HEK293T (cell line): Measurements from ENCODE around the gene RNF207.

Experiments
- BHLHE40 ChIP-seq: fragments of 450-650 bp; IDR thresholded peaks from 2 replicates; pipeline ENCODE4 v1.6.1; 2016; ENCODE audit warnings: mild to moderate bottlenecking, moderate library complexity, borderline replicate concordance
- ELF4 ChIP-seq: fragments of 450-650 bp; IDR thresholded peaks from 2 replicates; pipeline ENCODE4 v1.6.1; 2017; ENCODE audit warnings: antibody characterized with exemption
- FOXA1 ChIP-seq: fragments of 450-650 bp; IDR thresholded peaks from 2 replicates; pipeline ENCODE4 v1.6.1; 2016; ENCODE audit warnings: mild to moderate bottlenecking
- FOXK2 ChIP-seq: fragments of 450-650 bp; IDR thresholded peaks from 2 replicates; pipeline ENCODE4 v1.6.1; 2016; ENCODE audit warnings: mild to moderate bottlenecking
- FOXM1 ChIP-seq: fragments of 450-650 bp; IDR thresholded peaks from 2 replicates; pipeline ENCODE4 v1.6.1; 2017; ENCODE audit warnings: mild to moderate bottlenecking, borderline replicate concordance
- HDGF ChIP-seq: fragments of 450-650 bp; IDR thresholded peaks from 2 replicates; pipeline ENCODE4 v1.6.1; 2017; ENCODE audit warnings: antibody characterized with exemption, borderline replicate concordance
- L3MBTL2 ChIP-seq: fragments of 450-650 bp; conservative IDR thresholded peaks from 2 replicates; pipeline ENCODE4 v1.6.1; 2016; ENCODE audit warnings: mild to moderate bottlenecking
- NFRKB ChIP-seq: fragments of 450-650 bp; IDR thresholded peaks from 2 replicates; pipeline ENCODE4 v1.6.1; 2016; ENCODE audit warnings: mild to moderate bottlenecking, moderate library complexity
- PKNOX1 ChIP-seq: fragments of 450-650 bp; IDR thresholded peaks from 2 replicates; pipeline ENCODE4 v1.6.1; 2016
- SP1 ChIP-seq: fragments of 450-650 bp; IDR thresholded peaks from 2 replicates; pipeline ENCODE4 v1.6.1; 2017
- SUZ12 ChIP-seq: fragments of 450-650 bp; IDR thresholded peaks from 2 replicates; pipeline ENCODE4 v1.6.1; 2016; ENCODE audit warnings: mild to moderate bottlenecking
- ZNF384 ChIP-seq: fragments of 450-650 bp; IDR thresholded peaks from 2 replicates; pipeline ENCODE4 v1.6.1; 2016

GRCh38 chr1:6170116-6170741 is 35.7 kb upstream of the RNF207 start:
- no peak for TF ChIP-seq BHLHE40
- no peak for TF ChIP-seq HDGF
- no peak for TF ChIP-seq ZNF384
- no peak for TF ChIP-seq SUZ12
- no peak for TF ChIP-seq NFRKB
- no peak for TF ChIP-seq FOXK2
- TF ChIP-seq SP1 = no peak
- no peak for TF ChIP-seq PKNOX1
- no peak for TF ChIP-seq FOXM1
- TF ChIP-seq L3MBTL2 = no peak
- TF ChIP-seq ELF4 = no peak
- no peak for TF ChIP-seq FOXA1
